LNCAP (cell line): ENCODE measurements around the gene CETP.

Experiments
- TF ChIP-seq, protein P1 (sequence below): fragments of 450-650 bp; IDR thresholded peaks from 2 replicates; pipeline ENCODE4 v1.5.1; 2017; ENCODE audit warnings: mild to moderate bottlenecking

Gene CETP

DNA sequence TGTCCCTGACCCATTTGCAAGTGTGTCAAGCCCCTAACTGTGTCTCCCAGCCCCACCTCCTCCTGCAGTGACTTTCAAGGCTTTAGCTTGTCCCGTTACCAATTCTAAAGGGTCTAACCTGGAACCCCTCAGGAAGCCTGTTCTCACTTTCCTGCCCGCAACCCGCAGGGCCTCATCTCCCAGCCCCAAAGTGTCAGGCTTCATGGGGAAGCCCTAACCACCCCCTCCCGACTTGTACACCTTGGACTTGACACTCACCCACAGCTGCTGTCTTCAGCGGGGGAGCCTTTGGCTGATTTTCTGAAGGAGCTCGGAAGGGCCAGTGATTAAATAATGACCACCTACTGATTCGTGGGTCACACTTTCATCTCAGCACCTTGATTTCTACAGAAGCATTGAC is 60.7 kb downstream of the CETP start:
- TF ChIP-seq, protein P1, sequence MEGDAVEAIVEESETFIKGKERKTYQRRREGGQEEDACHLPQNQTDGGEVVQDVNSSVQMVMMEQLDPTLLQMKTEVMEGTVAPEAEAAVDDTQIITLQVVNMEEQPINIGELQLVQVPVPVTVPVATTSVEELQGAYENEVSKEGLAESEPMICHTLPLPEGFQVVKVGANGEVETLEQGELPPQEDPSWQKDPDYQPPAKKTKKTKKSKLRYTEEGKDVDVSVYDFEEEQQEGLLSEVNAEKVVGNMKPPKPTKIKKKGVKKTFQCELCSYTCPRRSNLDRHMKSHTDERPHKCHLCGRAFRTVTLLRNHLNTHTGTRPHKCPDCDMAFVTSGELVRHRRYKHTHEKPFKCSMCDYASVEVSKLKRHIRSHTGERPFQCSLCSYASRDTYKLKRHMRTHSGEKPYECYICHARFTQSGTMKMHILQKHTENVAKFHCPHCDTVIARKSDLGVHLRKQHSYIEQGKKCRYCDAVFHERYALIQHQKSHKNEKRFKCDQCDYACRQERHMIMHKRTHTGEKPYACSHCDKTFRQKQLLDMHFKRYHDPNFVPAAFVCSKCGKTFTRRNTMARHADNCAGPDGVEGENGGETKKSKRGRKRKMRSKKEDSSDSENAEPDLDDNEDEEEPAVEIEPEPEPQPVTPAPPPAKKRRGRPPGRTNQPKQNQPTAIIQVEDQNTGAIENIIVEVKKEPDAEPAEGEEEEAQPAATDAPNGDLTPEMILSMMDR, result no peak

DNA sequence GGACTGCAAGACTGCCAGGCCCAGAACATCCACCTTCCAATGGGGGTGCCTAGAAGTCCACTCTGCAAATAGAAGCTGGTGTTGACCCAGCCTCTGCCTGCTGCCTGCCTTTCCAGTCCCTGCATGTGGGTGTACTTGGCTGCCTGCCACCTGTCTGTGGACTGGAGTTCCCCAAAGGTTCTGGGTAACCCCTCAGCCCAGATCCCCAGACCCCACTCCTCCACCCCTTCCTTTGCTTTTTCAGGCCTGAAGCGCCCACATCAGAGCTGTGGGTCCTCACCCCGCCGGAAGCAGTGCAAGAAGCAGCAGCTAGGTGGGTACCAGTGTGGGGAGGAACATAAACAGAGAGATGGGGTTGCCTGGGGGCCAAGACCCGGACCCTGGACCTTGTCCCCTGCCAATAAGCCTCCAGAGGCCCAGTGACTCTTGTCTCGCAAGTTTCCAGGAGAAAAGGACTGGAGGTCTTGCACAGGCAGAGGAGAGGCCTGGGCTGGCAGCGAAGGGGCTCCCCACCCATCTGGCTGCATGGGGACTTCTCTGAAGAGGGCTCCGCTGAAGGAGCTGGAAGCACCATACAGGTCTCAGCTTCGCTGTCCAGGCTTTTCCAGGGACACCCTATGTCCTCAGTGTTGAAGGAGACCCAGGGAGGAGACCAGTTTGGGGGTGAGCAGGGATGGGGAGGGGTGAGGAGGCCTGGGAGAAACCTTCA is 61.9 kb downstream of the CETP start:
- TF ChIP-seq, protein P1, result no peak

DNA sequence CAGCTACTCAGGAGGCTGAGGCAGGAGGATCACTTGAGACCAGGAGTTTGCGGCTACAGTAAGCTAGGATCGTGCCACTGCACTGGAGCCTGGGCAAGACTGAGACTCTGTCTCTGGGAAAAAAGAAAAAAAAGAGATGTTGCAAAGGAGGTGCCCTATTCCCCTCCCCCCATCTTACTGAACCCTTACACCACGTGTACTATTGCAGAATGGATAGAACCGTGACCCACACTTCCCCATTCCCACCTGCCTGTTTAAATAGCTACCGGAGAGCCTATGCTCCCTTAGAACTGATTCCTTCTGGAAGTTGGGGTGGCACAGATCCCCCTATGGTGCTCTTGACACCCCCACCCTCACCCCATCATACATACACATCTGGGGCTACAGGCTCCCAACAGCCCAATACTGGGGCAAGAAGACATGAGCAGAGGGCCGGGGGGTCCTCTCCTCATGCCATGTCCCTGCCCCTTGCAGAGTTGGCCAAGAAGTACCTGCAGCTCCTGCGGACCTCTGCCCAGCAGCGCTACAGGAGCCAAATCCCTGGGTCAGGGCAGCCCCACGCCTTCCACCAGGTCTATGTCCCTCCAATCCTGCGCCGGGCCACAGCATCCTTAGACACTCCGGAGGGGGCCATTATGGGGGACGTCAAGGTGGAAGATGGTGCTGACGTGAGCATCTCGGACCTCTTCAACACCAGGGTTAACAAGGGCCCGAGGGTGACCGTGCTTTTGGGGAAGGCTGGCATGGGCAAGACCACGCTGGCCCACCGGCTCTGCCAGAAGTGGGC is 63.3 kb downstream of the CETP start:
- TF ChIP-seq, protein P1, result no peak

DNA sequence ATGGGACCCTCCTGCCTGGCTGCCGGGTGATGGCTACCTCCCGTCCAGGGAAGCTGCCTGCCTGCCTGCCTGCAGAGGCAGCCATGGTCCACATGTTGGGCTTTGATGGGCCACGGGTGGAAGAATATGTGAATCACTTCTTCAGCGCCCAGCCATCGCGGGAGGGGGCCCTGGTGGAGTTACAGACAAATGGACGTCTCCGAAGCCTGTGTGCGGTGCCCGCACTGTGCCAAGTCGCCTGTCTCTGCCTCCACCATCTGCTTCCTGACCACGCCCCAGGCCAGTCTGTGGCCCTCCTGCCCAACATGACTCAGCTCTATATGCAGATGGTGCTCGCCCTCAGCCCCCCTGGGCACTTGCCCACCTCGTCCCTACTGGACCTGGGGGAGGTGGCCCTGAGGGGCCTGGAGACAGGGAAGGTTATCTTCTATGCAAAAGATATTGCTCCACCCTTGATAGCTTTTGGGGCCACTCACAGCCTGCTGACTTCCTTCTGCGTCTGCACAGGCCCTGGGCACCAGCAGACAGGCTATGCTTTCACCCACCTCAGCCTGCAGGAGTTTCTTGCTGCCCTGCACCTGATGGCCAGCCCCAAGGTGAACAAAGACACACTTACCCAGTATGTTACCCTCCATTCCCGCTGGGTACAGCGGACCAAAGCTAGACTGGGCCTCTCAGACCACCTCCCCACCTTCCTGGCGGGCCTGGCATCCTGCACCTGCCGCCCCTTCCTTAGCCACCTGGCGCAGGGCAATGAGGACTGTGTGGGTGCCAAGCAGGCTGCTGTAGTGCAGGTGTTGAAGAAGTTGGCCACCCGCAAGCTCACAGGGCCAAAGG is 64.4 kb downstream of the CETP start:
- TF ChIP-seq, protein P1, result no peak

DNA sequence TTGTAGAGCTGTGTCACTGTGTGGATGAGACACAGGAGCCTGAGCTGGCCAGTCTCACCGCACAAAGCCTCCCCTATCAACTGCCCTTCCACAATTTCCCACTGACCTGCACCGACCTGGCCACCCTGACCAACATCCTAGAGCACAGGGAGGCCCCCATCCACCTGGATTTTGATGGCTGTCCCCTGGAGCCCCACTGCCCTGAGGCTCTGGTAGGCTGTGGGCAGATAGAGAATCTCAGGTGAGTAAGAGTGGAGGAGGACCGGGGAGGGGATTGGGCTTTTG is 65.0 kb downstream of the CETP start:
- TF ChIP-seq, protein P1, result no peak

DNA sequence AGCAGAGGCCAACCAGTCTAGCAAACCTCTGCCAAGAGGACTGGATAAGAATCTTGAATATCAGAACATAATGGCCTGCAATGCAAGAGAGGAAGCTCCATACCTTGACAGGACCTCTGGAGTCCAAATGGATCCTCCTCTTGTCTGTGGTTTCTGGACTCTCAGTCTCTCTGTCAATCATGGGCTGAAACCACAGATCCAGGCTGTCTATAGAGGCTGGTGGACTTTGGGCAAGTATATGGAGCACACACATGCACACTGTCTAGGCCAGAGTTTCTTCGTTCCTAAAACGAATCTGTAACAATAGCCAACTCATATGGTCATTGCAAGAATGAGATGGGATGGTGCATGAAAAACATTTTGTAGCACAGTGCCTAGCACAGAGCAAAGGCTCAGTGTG is 65.3 kb downstream of the CETP start:
- TF ChIP-seq, protein P1, result no peak

DNA sequence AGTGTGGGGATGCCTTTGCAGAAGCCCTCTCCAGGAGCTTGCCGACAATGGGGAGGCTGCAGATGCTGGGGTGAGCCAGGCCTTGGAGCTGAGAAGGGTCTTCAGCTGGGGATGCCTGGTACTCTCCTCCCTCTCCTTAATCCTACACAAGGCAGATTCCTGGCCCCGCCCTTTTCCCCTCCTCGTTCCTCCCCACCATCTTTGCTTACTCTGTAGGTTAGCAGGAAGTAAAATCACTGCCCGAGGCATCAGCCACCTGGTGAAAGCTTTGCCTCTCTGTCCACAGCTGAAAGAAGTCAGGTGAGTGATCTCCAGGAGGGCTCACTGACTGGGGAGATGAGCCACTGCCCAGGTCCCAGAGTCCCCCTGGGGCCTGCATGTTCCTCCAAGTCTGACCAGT is 66.3 kb downstream of the CETP start:
- TF ChIP-seq, protein P1, result no peak
